Measurements from ENCODE around the gene PTPN9.
"Not testable (repeated sequence)": the region's sequence is repeated elsewhere in the genome, so short reads cannot be mapped to it uniquely, and the experiment has no call there.

The PTPN9 gene

GRCh38 chr15:75452364-75452864 is 126.7 kb downstream of the PTPN9 start:
- DNase-seq: peak; percentile 63 to 68

- DNase-seq: peak; percentile 97 to 99
Observed at GRCh38 chr15:75451674-75452363, 127.3 kb downstream of the PTPN9 start, which contains the start of gene SIN3A. SIN3A (minus strand) TSS chr15:75451690; CDS start chr15:75430375, 21,315 bp downstream.

GRCh38 chr15:75451202-75451673 is 127.9 kb downstream of the PTPN9 start:
- no peak for DNase-seq

GRCh38 chr15:75450307-75451201 is 128.6 kb downstream of the PTPN9 start:
- DNase-seq: peak; percentile 93 to 94

GRCh38 chr15:75449585-75450306 is 129.4 kb downstream of the PTPN9 start:
- no peak for DNase-seq

- DNase-seq: not testable (repeated sequence)
Observed at GRCh38 chr15:75448171-75448570, 130.9 kb downstream of the PTPN9 start.

GRCh38 chr15:75446151-75446550 is 133.0 kb downstream of the PTPN9 start:
- no peak for DNase-seq

GRCh38 chr15:75445324-75445723 is 133.8 kb downstream of the PTPN9 start:
- DNase-seq: not testable (repeated sequence)

- DNase-seq: not testable (repeated sequence)
Observed at GRCh38 chr15:75443972-75444453, 135.1 kb downstream of the PTPN9 start.

- DNase-seq: no peak
Observed at GRCh38 chr15:75437721-75438120, 141.4 kb downstream of the PTPN9 start.

- DNase-seq: no peak
Observed at GRCh38 chr15:75436881-75437280, 142.2 kb downstream of the PTPN9 start.

GRCh38 chr15:75431682-75432081 is 147.4 kb downstream of the PTPN9 start:
- DNase-seq: no peak

GRCh38 chr15:75431270-75431669 is 147.8 kb downstream of the PTPN9 start:
- no peak for DNase-seq

- no peak for DNase-seq
Observed at GRCh38 chr15:75430259-75430658, 148.9 kb downstream of the PTPN9 start.

GRCh38 chr15:75428152-75428551 is 151.0 kb downstream of the PTPN9 start:
- no peak for DNase-seq

- no peak for DNase-seq
Observed at GRCh38 chr15:75425966-75426500, 153.1 kb downstream of the PTPN9 start.

- DNase-seq: no peak
Observed at GRCh38 chr15:75422554-75422953, 156.6 kb downstream of the PTPN9 start.

GRCh38 chr15:75420698-75421097 is 158.4 kb downstream of the PTPN9 start:
- no peak for DNase-seq

GRCh38 chr15:75416584-75416983 is 162.5 kb downstream of the PTPN9 start:
- no peak for DNase-seq
